Upper lobe of left lung (tissue), 6 donors: ENCODE results near the gene ATPAF2. TPM values are rescaled to one million over a fixed set of nuclear protein-coding genes. Genes with fewer than 3 reads are reported as not detected.

ENCODE experiments used
- ATAC-seq, 2 donors: fragments of 200-7000 bp; cut with Tn5 transposase; one replicate each; pipeline ENCODE4 v1.9.1; 2022; ENCODE audit warnings: mild to moderate bottlenecking in 2 of 2, moderate library complexity in 2 of 2; ENCODE audit not compliant: low FRiP score in 2 of 2
- DNase-seq, 2 donors: peaks; one replicate each; pipeline ENCODE4 v3.0.0-alpha.2; 2019 to 2020
- H3K27ac ChIP-seq, 4 donors: fragments of 200-600 bp; sonication (generic); one replicate each; pipeline ENCODE4 v1.5.1; 2016 to 2019
- H3K27me3 ChIP-seq, 4 donors: fragments of 200-600 bp; sonication (generic); one replicate each; pipeline ENCODE4 v1.5.1; 2017 to 2019
- H3K36me3 ChIP-seq, 4 donors: fragments of 200-600 bp; sonication (generic); one replicate each; pipeline ENCODE4 v1.5.1; 2016 to 2019
- H3K4me1 ChIP-seq, 4 donors: fragments of 200-600 bp; sonication (generic); one replicate each; pipeline ENCODE4 v1.5.1; 2018 to 2019
- H3K4me3 ChIP-seq, 4 donors: fragments of 200-600 bp; sonication (generic); one replicate each; pipeline ENCODE4 v1.5.1; 2017 to 2019; ENCODE audit warnings: mild to moderate bottlenecking in 2 of 4, moderate library complexity in 1 of 4
- H3K9me3 ChIP-seq, 4 donors: fragments of 200-600 bp; sonication (generic); one replicate each; pipeline ENCODE4 v1.5.1; 2018 to 2019
- EP300 ChIP-seq, 4 donors: sonication (generic); formaldehyde crosslinking; IDR thresholded peaks; one replicate each; pipeline ENCODE4 v1.5.1; 2017; ENCODE audit warnings: antibody characterized with exemption in 4 of 4, control low read depth in 2 of 4
- POLR2A ChIP-seq, 4 donors: fragments of 450-650 bp; IDR thresholded peaks; one replicate each; pipeline ENCODE4 v1.5.1; 2016 to 2017; ENCODE audit warnings: antibody characterized with exemption in 4 of 4, mild to moderate bottlenecking in 2 of 4
- POLR2AphosphoS5 ChIP-seq, 2 donors: sonication (generic); formaldehyde crosslinking; IDR thresholded peaks; one replicate each; pipeline ENCODE4 v1.5.1; 2017; ENCODE audit warnings: antibody characterized with exemption in 2 of 2
- WGBS, 2 donors: methylation state at CpG; one replicate each; pipeline ENCODE4 v1.1.5; 2017 to 2018; 5-methylcytosine and 5-hydroxymethylcytosine counted together
- total RNA-seq, 6 donors: library from RNA; depleted of rRNA in 4 of 6; stranded (reverse); fragments of >200 nt in 4 of 6; gene quantifications; one replicate each; pipeline versions ENCODE4 v1.1.0 to v1.2.1, GENCODE V29; 2016 to 2021
- TF ChIP-seq, protein P1 (sequence below), 6 experiments: fragments of 450-650 bp in 4 of 6; fragments of 200-600 bp in 2 of 6; sonication (generic) in 2 of 6; IDR thresholded peaks; one replicate each; pipeline ENCODE4 v1.5.1; 2016 to 2019; ENCODE audit warnings: antibody characterized with exemption in 6 of 6
- donor health status: DM: no; HTN: no; CAD: no; lungs with moderate emphysema.
- donor health status: DM: no; HTN: yes; CAD: no; lungs with severe emphysema.

ATPAF2 gene
- total RNA-seq, 6 donors from 2014 or later: 19.2 to 68.1 (median 30.7) TPM

DNA sequence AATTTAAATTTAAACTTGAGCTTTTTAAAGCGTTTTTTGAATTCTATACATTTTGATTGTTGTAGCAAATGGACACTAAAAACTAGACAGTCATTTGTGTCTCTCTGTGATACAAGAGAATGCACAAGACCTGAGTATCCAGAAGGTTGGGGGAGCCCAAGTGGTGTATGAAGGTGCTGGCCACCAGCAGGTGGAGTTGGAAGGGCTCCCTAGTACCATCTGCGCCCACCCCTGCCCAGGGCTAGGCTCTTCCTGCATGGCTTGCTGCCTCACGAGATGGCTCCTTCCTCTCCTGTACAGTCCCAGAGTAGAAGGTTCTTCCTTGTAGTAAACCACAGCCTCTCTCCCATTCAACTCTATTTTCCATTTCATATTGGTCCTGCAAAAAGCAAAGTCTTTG is 17.2 kb upstream of the ATPAF2 start:
- Histone ChIP-seq H3K27ac (no peak overlapping the region), H3K4me3 (no peak overlapping the region), H3K36me3 (peaks cover 16 to 66% (median 48%) of the 10 kb centered on the region in 4 donors), H3K27me3 (no peaks in the 10 kb centered on the region), H3K4me1 (no peaks in the 10 kb centered on the region), H3K9me3 (no peaks in the 10 kb centered on the region)
- TF ChIP-seq EP300 (IDR thresholded peaks at IDR 0.05) (no peak), POLR2AphosphoS5 (IDR thresholded peaks at IDR 0.05) (no peak), POLR2A (IDR thresholded peaks at IDR 0.05) (no peak)
- TF ChIP-seq, protein P1, sequence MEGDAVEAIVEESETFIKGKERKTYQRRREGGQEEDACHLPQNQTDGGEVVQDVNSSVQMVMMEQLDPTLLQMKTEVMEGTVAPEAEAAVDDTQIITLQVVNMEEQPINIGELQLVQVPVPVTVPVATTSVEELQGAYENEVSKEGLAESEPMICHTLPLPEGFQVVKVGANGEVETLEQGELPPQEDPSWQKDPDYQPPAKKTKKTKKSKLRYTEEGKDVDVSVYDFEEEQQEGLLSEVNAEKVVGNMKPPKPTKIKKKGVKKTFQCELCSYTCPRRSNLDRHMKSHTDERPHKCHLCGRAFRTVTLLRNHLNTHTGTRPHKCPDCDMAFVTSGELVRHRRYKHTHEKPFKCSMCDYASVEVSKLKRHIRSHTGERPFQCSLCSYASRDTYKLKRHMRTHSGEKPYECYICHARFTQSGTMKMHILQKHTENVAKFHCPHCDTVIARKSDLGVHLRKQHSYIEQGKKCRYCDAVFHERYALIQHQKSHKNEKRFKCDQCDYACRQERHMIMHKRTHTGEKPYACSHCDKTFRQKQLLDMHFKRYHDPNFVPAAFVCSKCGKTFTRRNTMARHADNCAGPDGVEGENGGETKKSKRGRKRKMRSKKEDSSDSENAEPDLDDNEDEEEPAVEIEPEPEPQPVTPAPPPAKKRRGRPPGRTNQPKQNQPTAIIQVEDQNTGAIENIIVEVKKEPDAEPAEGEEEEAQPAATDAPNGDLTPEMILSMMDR (IDR thresholded peaks at IDR 0.05): no peak
- ATAC-seq: no peak
- no peak for DNase-seq
- WGBS, 2 donors: 79 to 83% methylated on average over 3 of the region's 3 CpGs

DNA sequence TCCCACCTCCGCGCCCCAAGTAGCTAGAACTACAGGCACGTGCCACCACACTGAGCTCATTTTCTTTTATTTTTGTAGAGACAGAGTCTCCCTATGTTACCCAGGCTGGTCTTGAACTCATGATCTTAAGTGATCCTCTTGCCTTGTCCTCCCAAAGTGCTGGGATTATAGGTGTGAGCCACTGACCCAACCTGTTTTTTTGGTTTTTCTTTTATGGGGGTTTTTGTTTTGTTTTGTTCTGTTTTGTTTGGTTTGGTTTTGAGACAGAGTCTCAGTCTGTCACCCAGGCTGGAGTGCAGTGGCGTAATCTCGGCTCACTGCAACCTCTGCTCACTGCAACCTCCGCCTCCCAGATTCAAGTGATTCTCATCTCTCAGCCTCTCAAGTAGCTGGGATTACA is 16.6 kb upstream of the ATPAF2 start:
- Histone ChIP-seq H3K27ac (no peak overlapping the region), H3K4me3 (no peak overlapping the region), H3K27me3 (no peaks in the 10 kb centered on the region), H3K9me3 (no peaks in the 10 kb centered on the region), H3K36me3 (peaks cover 16 to 60% (median 44%) of the 10 kb centered on the region in 4 donors), H3K4me1 (no peaks in the 10 kb centered on the region)
- ATAC-seq: no peak
- TF ChIP-seq POLR2AphosphoS5 (IDR thresholded peaks at IDR 0.05) (no peak), EP300 (IDR thresholded peaks at IDR 0.05) (no peak), POLR2A (IDR thresholded peaks at IDR 0.05) (no peak)
- TF ChIP-seq, protein P1 (IDR thresholded peaks at IDR 0.05): no peak
- DNase-seq: no peak
- WGBS, 2 donors: 94% methylated on average over 6 of the region's 6 CpGs

DNA sequence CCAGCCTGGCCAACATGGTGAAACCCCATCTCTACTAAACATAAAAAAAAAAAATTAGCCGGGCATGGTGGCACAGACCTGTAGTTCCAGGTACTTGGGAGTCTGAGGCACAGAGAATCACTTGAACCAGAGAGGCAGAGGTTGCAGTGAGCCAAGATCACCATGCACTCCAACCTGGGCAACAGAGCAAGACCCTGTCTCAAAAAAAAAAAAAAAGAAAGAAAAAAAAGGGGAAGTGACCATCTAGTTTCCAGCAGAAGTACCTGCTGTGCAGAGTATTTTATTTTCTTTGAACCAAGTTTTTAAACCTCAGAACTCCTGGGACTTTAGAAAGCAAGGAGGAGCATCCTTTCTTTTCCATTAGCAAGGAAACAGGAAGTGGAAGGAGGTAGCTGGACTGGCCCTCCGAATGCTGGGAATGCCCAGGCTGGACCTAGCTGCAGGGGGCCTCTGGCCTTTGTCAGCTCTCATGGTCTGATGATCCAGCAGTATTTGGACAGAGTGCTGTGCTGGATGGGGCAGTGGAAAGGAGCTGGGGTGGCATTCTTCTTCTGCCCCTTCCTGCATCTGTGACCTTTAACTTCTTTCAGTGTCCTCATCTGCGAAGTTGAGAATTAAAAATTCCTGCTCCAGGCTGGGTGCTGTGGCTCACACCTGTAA is 6.9 kb upstream of the ATPAF2 start:
- H3K36me3 ChIP-seq: peaks cover 5 to 26% (median 11%) of the 10 kb centered on the region in 4 donors
- TF ChIP-seq EP300 (IDR thresholded peaks at IDR 0.05) (no peak), POLR2AphosphoS5 (IDR thresholded peaks at IDR 0.05) (no peak), POLR2A (IDR thresholded peaks at IDR 0.05) (no peak)
- TF ChIP-seq, protein P1 (IDR thresholded peaks at IDR 0.05): no peak
- no peak overlapping the region for H3K27ac ChIP-seq
- H3K4me3 ChIP-seq: no peak overlapping the region
- no peaks in the 10 kb centered on the region for H3K27me3 ChIP-seq
- no peaks in the 10 kb centered on the region for H3K9me3 ChIP-seq
- no peak for ATAC-seq
- 78 to 85% methylated on average over 3 of the region's 3 CpGs for WGBS, 2 donors
- DNase-seq: no peak
- H3K4me1 ChIP-seq: peaks cover 4 to 11% (median 6%) of the 10 kb centered on the region in 4 donors

DNA sequence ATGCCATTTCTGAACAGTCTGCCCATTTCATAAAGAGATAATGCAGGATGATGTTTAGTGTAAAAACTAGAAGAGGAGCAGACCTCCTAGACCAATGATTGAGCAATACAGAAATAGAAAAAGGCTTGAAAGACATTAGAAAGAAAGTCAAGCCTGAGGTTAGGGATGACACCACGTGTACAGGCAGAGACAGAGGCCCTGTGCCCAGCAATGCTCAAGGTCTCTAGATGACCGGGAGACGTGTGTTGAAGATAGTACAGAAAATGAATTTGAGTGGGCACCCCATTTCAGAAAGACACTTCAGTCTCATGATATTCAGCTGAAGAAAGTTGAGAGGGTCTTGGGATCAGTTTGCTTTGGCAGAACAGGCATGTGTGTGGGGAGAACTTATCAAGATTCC is 5.6 kb upstream of the ATPAF2 start:
- peaks cover 5 to 26% (median 11%) of the 10 kb centered on the region in 4 donors for H3K36me3 ChIP-seq
- no peaks in the 10 kb centered on the region for H3K9me3 ChIP-seq
- ATAC-seq: no peak
- H3K4me3 ChIP-seq: no peak overlapping the region
- 87 to 90% methylated on average over 3 of the region's 3 CpGs for WGBS, 2 donors
- H3K27me3 ChIP-seq: no peaks in the 10 kb centered on the region
- H3K4me1 ChIP-seq: peaks cover 13 to 22% (median 13%) of the 10 kb centered on the region in 4 donors
- H3K27ac ChIP-seq: no peak overlapping the region
- TF ChIP-seq POLR2A (IDR thresholded peaks at IDR 0.05) (no peak), POLR2AphosphoS5 (IDR thresholded peaks at IDR 0.05) (no peak), EP300 (IDR thresholded peaks at IDR 0.05) (no peak)
- TF ChIP-seq, protein P1 (IDR thresholded peaks at IDR 0.05): no peak
- no peak for DNase-seq

DNA sequence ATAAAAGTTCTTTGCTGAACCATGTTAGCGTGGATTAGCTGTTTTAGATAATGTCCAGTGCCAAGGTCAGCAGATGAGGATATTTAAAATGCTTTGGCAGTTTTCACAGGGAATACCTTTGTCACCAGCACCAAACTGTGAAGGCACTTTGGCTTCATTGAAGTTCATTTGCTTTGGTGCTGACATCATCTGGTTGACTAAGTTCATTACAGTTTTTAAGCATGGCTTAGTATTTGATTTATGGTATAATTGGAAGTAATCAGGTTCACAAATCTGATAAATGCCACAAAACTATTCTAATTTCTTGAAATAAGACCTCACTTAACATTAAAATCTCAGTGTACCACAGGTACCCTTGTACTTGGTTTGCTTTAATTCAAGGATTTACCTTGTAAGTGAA is 4.5 kb upstream of the ATPAF2 start:
- WGBS, 2 donors: 83 to 85% methylated on average over 1 of the region's 1 CpG
- Histone ChIP-seq H3K9me3 (no peaks in the 10 kb centered on the region), H3K4me3 (no peak overlapping the region), H3K36me3 (peaks cover 5 to 26% (median 11%) of the 10 kb centered on the region in 4 donors), H3K4me1 (peaks cover 14 to 23% (median 15%) of the 10 kb centered on the region in 4 donors), H3K27me3 (no peaks in the 10 kb centered on the region), H3K27ac (no peak overlapping the region)
- DNase-seq (no peak), ATAC-seq (no peak)
- no peak for TF ChIP-seq POLR2A (IDR thresholded peaks at IDR 0.05)
- TF ChIP-seq, protein P1 (IDR thresholded peaks at IDR 0.05): no peak
- no peak for TF ChIP-seq EP300 (IDR thresholded peaks at IDR 0.05)
- no peak for TF ChIP-seq POLR2AphosphoS5 (IDR thresholded peaks at IDR 0.05)
